CD14-positive monocyte (primary cell): ENCODE results near the gene GFI1. TPM values are rescaled to one million over a fixed set of nuclear protein-coding genes. Genes with fewer than 3 reads are reported as not detected.
A peak's percentile ranks its signal among the peaks of the same experiment; 100 is the strongest.

Experiments
- DNase-seq, 3 donors: peaks; one replicate each; pipeline ENCODE4 v3.0.0-alpha.2; 2011 to 2022
- H2AFZ ChIP-seq: 2 replicates; pipeline ENCODE4 v1.6.0; 2012; ENCODE audit warnings: mild to moderate bottlenecking, low read depth, low read length, inconsistent platforms; ENCODE audit not compliant: insufficient read depth, poor library complexity, severe bottlenecking
- H3K27ac ChIP-seq, 2 donors: 1 replicate in 1 of 2; 2 replicates in 1 of 2; pipeline ENCODE4 v1.5.1; 2012 to 2013; ENCODE audit warnings: low read length in 2 of 2, control low read depth in 1 of 2, inconsistent platforms in 1 of 2, low read depth in 1 of 2, mild to moderate bottlenecking in 1 of 2
- H3K27me3 ChIP-seq, 2 donors: one replicate each; pipeline versions ENCODE4 v1.6.0 to v1.6.1; 2011 to 2013; ENCODE audit warnings: low read length in 2 of 2; ENCODE audit not compliant: control insufficient read depth in 2 of 2, insufficient read depth in 2 of 2
- H3K36me3 ChIP-seq, 2 donors: replicated peaks in 1 of 2; 1 replicate in 1 of 2; 2 replicates in 1 of 2; pipeline versions ENCODE4 v1.5.1 to v1.6.1; 2012 to 2013; ENCODE audit warnings: low read length in 2 of 2, control low read depth in 1 of 2, inconsistent platforms in 1 of 2, mild to moderate bottlenecking in 1 of 2; ENCODE audit not compliant: insufficient read depth in 2 of 2, control insufficient read depth in 1 of 2
- H3K4me1 ChIP-seq, 2 donors: 1 replicate in 1 of 2; 2 replicates in 1 of 2; pipeline versions ENCODE4 v1.5.1 to v1.6.1; 2012 to 2013; ENCODE audit warnings: low read length in 2 of 2, control low read depth in 1 of 2, inconsistent platforms in 1 of 2, mild to moderate bottlenecking in 1 of 2, moderate library complexity in 1 of 2; ENCODE audit not compliant: insufficient read depth in 2 of 2, control insufficient read depth in 1 of 2
- H3K4me2 ChIP-seq: replicated peaks from 2 replicates; pipeline ENCODE3; 2012; ENCODE audit warnings: low read length, moderate library complexity, mild to moderate bottlenecking; ENCODE audit not compliant: poor library complexity, severe bottlenecking; ENCODE audit errors: extremely low read depth
- H3K4me3 ChIP-seq, 3 experiments: fragments of 200-600 bp in 1 of 3; sonication (generic) in 1 of 3; replicated peaks in 1 of 3; 1 replicate in 2 of 3; 2 replicates in 1 of 3; pipeline ENCODE4 v1.5.1; 2011 to 2013; ENCODE audit warnings: low read length in 3 of 3, mild to moderate bottlenecking in 3 of 3, control low read depth in 2 of 3, low read depth in 2 of 3, inconsistent platforms in 1 of 3, moderate library complexity in 1 of 3
- H3K79me2 ChIP-seq: 2 replicates; pipeline ENCODE4 v1.6.0; 2012; ENCODE audit warnings: mild to moderate bottlenecking, control low read depth, inconsistent platforms, low read length, moderate library complexity; ENCODE audit not compliant: insufficient read depth
- H3K9ac ChIP-seq: 2 replicates; pipeline ENCODE4 v1.6.0; 2017; ENCODE audit warnings: low read length, mild to moderate bottlenecking; ENCODE audit not compliant: insufficient read depth, poor library complexity, severe bottlenecking
- H3K9me3 ChIP-seq, 2 donors: replicated peaks in 1 of 2; 1 replicate in 1 of 2; 2 replicates in 1 of 2; pipeline versions ENCODE4 v1.5.1 to v1.6.1; 2012 to 2013; ENCODE audit warnings: low read length in 2 of 2, control low read depth in 1 of 2; ENCODE audit not compliant: control insufficient read depth in 1 of 2, insufficient read depth in 1 of 2
- H4K20me1 ChIP-seq: 2 replicates; pipeline ENCODE4 v1.6.0; 2012; ENCODE audit warnings: mild to moderate bottlenecking, low read length, control low read depth, moderate library complexity; ENCODE audit not compliant: insufficient read depth
- H3K27ac Mint-ChIP-seq, 7 donors: one replicate each; pipeline ENCODE4 v1.8.0; 2020; ENCODE audit warnings: mild to moderate bottlenecking in 7 of 7, mixed read lengths in 7 of 7, moderate library complexity in 6 of 7, inconsistent platforms in 2 of 7
- H3K27me3 Mint-ChIP-seq, 3 donors: one replicate each; pipeline ENCODE4 v1.8.0; 2021 to 2022; ENCODE audit warnings: low read depth in 3 of 3, mild to moderate bottlenecking in 3 of 3, mixed read lengths in 3 of 3, moderate library complexity in 3 of 3, inconsistent platforms in 1 of 3
- H3K36me3 Mint-ChIP-seq, 2 donors: one replicate each; pipeline ENCODE4 v1.8.0; 2020; ENCODE audit warnings: mixed read lengths in 2 of 2, inconsistent platforms in 1 of 2, mild to moderate bottlenecking in 1 of 2
- H3K4me1 Mint-ChIP-seq: one replicate; pipeline ENCODE4 v1.8.0; 2020; ENCODE audit warnings: mild to moderate bottlenecking, mixed read lengths
- H3K4me3 Mint-ChIP-seq, 2 donors: one replicate each; pipeline ENCODE4 v1.8.0; 2020; ENCODE audit warnings: mild to moderate bottlenecking in 2 of 2, mixed read lengths in 2 of 2, moderate library complexity in 1 of 2
- H3K9me3 Mint-ChIP-seq, 7 donors: one replicate each; pipeline ENCODE4 v1.8.0; 2020 to 2022; ENCODE audit warnings: mixed read lengths in 7 of 7, mild to moderate bottlenecking in 6 of 7, moderate library complexity in 6 of 7, inconsistent platforms in 2 of 7
- CTCF ChIP-seq: fragments of 200-600 bp; IDR thresholded peaks from one replicate; pipeline ENCODE4 v1.8.0; 2022; ENCODE audit warnings: antibody characterized with exemption, mild to moderate bottlenecking
- WGBS: methylation state at CpG from one replicate; pipeline ENCODE4 v1.1.5; 2013; ENCODE audit warnings: missing lambda C conversion rate; ENCODE audit not compliant: insufficient coverage; 5-methylcytosine and 5-hydroxymethylcytosine counted together
- intact Hi-C, 2 donors: fragments of 100-400 bp; cut with micrococcal nuclease; formaldehyde crosslinking; loops; one replicate each; pipeline versions ENCODE4 v1.15.0 to v1.15.1; 2023
- polyA plus RNA-seq, 3 donors: library from polyadenylated mRNA; depleted of rRNA in 1 of 3; unstranded in 2 of 3; stranded (reverse) in 1 of 3; fragments of 300-500 nt in 2 of 3; fragments of >200 nt in 1 of 3; fragmentation: Illumina TruSeq in 2 of 3; gene quantifications; 1 replicate in 2 of 3; 2 replicates in 1 of 3; pipeline ENCODE4 v1.2.3, GENCODE V29; 2012 to 2021

Gene GFI1
- polyA plus RNA-seq, 3 donors = 0.35 TPM; not detected in 2

- peak overlapping the region; percentile 65 for H3K9ac ChIP-seq
- H3K4me1 Mint-ChIP-seq = peaks cover 39% of the 10 kb centered on the region
- H3K27ac ChIP-seq = no peak overlapping the region
Measured at GRCh38 chr1:92484472-92485380, 2.0 kb downstream of the GFI1 start.

More at GRCh38 chr1:92484472-92485380, 2.0 kb downstream of the GFI1 start:
- Histone ChIP-seq H3K27me3 (peaks cover 0 to 31% of the 10 kb centered on the region in 2 donors), H3K4me1 (peaks cover 40 to 48% of the 10 kb centered on the region in 2 donors), H3K4me2 (peak overlapping the region; percentile 98), H3K36me3 (no peaks in the 10 kb centered on the region), H4K20me1 (no peaks in the 10 kb centered on the region), H2AFZ (peak overlapping the region; percentile 92), H3K4me3 (peak overlapping the region; percentile 62 to 94 (median 71)), H3K9me3 (no peaks in the 10 kb centered on the region), H3K79me2 (peaks cover 55% of the 10 kb centered on the region)
- H3K4me3 Mint-ChIP-seq = peak overlapping the region; percentile 95 to 98
- DNase-seq = peak in 1 of 3 donors; percentile 12
- H3K9me3 Mint-ChIP-seq = peaks cover 0 to 10% (median 4%) of the 10 kb centered on the region in 7 donors
- H3K27me3 Mint-ChIP-seq = peaks cover 27 to 41% (median 32%) of the 10 kb centered on the region in 3 donors
- intact Hi-C loops = loop anchor here in 1 of 2 donors (10.0 kb wide), 1 partner anchor 180 kb away; no protein-coding TSS in a partner anchor
- peak overlapping the region in 4 of 7 donors; percentile 30 to 61 (median 55) for H3K27ac Mint-ChIP-seq
- no peak for TF ChIP-seq CTCF
- WGBS = 0% methylated on average over 57 of the region's 65 CpGs
- peaks cover 4% of the 10 kb centered on the region in 2 donors for H3K36me3 Mint-ChIP-seq
